HEK293 (cell line): ENCODE measurements around the gene GJD3.

ENCODE experiments used
- ATF2 ChIP-seq: fragments of 450-650 bp; formaldehyde crosslinking; IDR thresholded peaks from 2 replicates; pipeline ENCODE4 v1.5.1; 2016; ENCODE audit warnings: missing biosample characterization, missing genetic modification characterization, low read depth
- FEZF1 ChIP-seq: fragments of 450-650 bp; formaldehyde crosslinking; IDR thresholded peaks from 2 replicates; pipeline ENCODE4 v1.5.1; 2016; ENCODE audit warnings: missing biosample characterization, missing genetic modification characterization
- GLI2 ChIP-seq: fragments of 450-650 bp; formaldehyde crosslinking; IDR thresholded peaks from 2 replicates; pipeline ENCODE4; 2017; ENCODE audit warnings: missing biosample characterization, missing genetic modification characterization, low read depth, borderline replicate concordance
- HOXD13 ChIP-seq: sonication (generic); formaldehyde crosslinking; IDR thresholded peaks from 2 replicates; pipeline ENCODE4 v1.8.0; 2022; ENCODE audit warnings: missing genetic modification reagents, borderline replicate concordance
- KLF10 ChIP-seq: fragments of 450-650 bp; IDR thresholded peaks from 2 replicates; pipeline ENCODE4 v1.5.1; 2018; ENCODE audit warnings: missing biosample characterization, mild to moderate bottlenecking, missing genetic modification characterization
- KLF8 ChIP-seq: fragments of 450-650 bp; formaldehyde crosslinking; IDR thresholded peaks from 2 replicates; pipeline ENCODE4 v1.5.1; 2016; ENCODE audit warnings: missing biosample characterization, missing genetic modification characterization
- PRDM1 ChIP-seq: fragments of 450-650 bp; formaldehyde crosslinking; IDR thresholded peaks from 2 replicates; pipeline ENCODE4; 2016; ENCODE audit warnings: missing biosample characterization, missing genetic modification characterization
- RBAK ChIP-seq: fragments of 450-650 bp; formaldehyde crosslinking; IDR thresholded peaks from 2 replicates; pipeline ENCODE4 v1.5.1; 2016; ENCODE audit warnings: missing biosample characterization, missing genetic modification characterization
- SCRT1 ChIP-seq: fragments of 450-650 bp; formaldehyde crosslinking; IDR thresholded peaks from 2 replicates; pipeline ENCODE4 v1.5.1; 2016; ENCODE audit warnings: missing biosample characterization, missing genetic modification characterization, borderline replicate concordance
- ZFHX2 ChIP-seq: fragments of 450-650 bp; formaldehyde crosslinking; conservative IDR thresholded peaks from 2 replicates; pipeline ENCODE4 v1.5.1; 2016; ENCODE audit warnings: missing biosample characterization, missing genetic modification characterization
- ZFP41 ChIP-seq: fragments of 450-650 bp; formaldehyde crosslinking; IDR thresholded peaks from 2 replicates; pipeline ENCODE4 v1.5.1; 2016; ENCODE audit warnings: missing biosample characterization, missing genetic modification characterization, borderline replicate concordance
- ZNF133 ChIP-seq: fragments of 450-650 bp; formaldehyde crosslinking; IDR thresholded peaks from 2 replicates; pipeline ENCODE4 v1.5.1; 2016; ENCODE audit warnings: missing biosample characterization, missing genetic modification characterization
- ZNF157 ChIP-seq: fragments of 450-650 bp; formaldehyde crosslinking; IDR thresholded peaks from 2 replicates; pipeline ENCODE4 v1.5.1; 2016; ENCODE audit warnings: missing biosample characterization, missing genetic modification characterization
- ZNF16 ChIP-seq: fragments of 450-650 bp; formaldehyde crosslinking; IDR thresholded peaks from 2 replicates; pipeline ENCODE4 v1.5.1; 2016; ENCODE audit warnings: low read depth, missing biosample characterization, missing genetic modification characterization
- ZNF169 ChIP-seq: fragments of 450-650 bp; formaldehyde crosslinking; IDR thresholded peaks from 2 replicates; pipeline ENCODE4 v1.5.1; 2016; ENCODE audit warnings: missing biosample characterization, missing genetic modification characterization
- ZNF211 ChIP-seq: fragments of 450-650 bp; formaldehyde crosslinking; IDR thresholded peaks from 2 replicates; pipeline ENCODE4 v1.5.1; 2016; ENCODE audit warnings: low read depth, missing biosample characterization, missing genetic modification characterization
- ZNF223 ChIP-seq: fragments of 450-650 bp; formaldehyde crosslinking; IDR thresholded peaks from 2 replicates; pipeline ENCODE4 v1.5.1; 2016; ENCODE audit warnings: missing biosample characterization, missing genetic modification characterization
- ZNF23 ChIP-seq: fragments of 450-650 bp; formaldehyde crosslinking; IDR thresholded peaks from 2 replicates; pipeline ENCODE4 v1.5.1; 2016; ENCODE audit warnings: missing biosample characterization, missing genetic modification characterization, borderline replicate concordance
- ZNF239 ChIP-seq: fragments of 450-650 bp; formaldehyde crosslinking; IDR thresholded peaks from 2 replicates; pipeline ENCODE4 v1.5.1; 2016; ENCODE audit warnings: missing biosample characterization, missing genetic modification characterization
- ZNF341 ChIP-seq: fragments of 450-650 bp; formaldehyde crosslinking; IDR thresholded peaks from 2 replicates; pipeline ENCODE4; 2016; ENCODE audit warnings: low read depth, missing biosample characterization, missing genetic modification characterization
- ZNF350 ChIP-seq: fragments of 450-650 bp; formaldehyde crosslinking; IDR thresholded peaks from 2 replicates; pipeline ENCODE4 v1.5.0; 2017; ENCODE audit warnings: missing biosample characterization, mild to moderate bottlenecking, missing genetic modification characterization
- ZNF366 ChIP-seq: fragments of 450-650 bp; formaldehyde crosslinking; conservative IDR thresholded peaks from 2 replicates; pipeline ENCODE4 v1.5.1; 2016; ENCODE audit warnings: missing biosample characterization, missing genetic modification characterization
- ZNF530 ChIP-seq: fragments of 450-650 bp; formaldehyde crosslinking; IDR thresholded peaks from 2 replicates; pipeline ENCODE4 v1.5.1; 2016; ENCODE audit warnings: low read depth, missing biosample characterization, missing genetic modification characterization
- ZNF600 ChIP-seq: fragments of 450-650 bp; formaldehyde crosslinking; IDR thresholded peaks from 2 replicates; pipeline ENCODE4 v1.5.1; 2016; ENCODE audit warnings: missing biosample characterization, missing genetic modification characterization
- ZNF610 ChIP-seq: fragments of 450-650 bp; formaldehyde crosslinking; IDR thresholded peaks from 2 replicates; pipeline ENCODE4 v1.5.1; 2016; ENCODE audit warnings: missing biosample characterization, missing genetic modification characterization, borderline replicate concordance
- ZNF692 ChIP-seq: fragments of 450-650 bp; formaldehyde crosslinking; IDR thresholded peaks from 2 replicates; pipeline ENCODE4 v1.5.1; 2016; ENCODE audit warnings: missing biosample characterization, missing genetic modification characterization
- ZNF747 ChIP-seq: fragments of 450-650 bp; formaldehyde crosslinking; IDR thresholded peaks from 2 replicates; pipeline ENCODE4 v1.5.1; 2016; ENCODE audit warnings: missing biosample characterization, missing genetic modification characterization
- ZNF776 ChIP-seq: fragments of 450-650 bp; formaldehyde crosslinking; IDR thresholded peaks from 2 replicates; pipeline ENCODE4 v1.5.0; 2017; ENCODE audit warnings: missing biosample characterization, missing genetic modification characterization, borderline replicate concordance
- ZNF777 ChIP-seq: fragments of 450-650 bp; formaldehyde crosslinking; IDR thresholded peaks from 2 replicates; pipeline ENCODE4 v1.5.1; 2017; ENCODE audit warnings: missing biosample characterization, missing genetic modification characterization, borderline replicate concordance
- ZNF791 ChIP-seq: fragments of 450-650 bp; formaldehyde crosslinking; IDR thresholded peaks from 2 replicates; pipeline ENCODE4 v1.5.1; 2016; ENCODE audit warnings: missing biosample characterization, missing genetic modification characterization
- ZNF843 ChIP-seq: fragments of 450-650 bp; formaldehyde crosslinking; IDR thresholded peaks from 2 replicates; pipeline ENCODE4 v1.5.1; 2016; ENCODE audit warnings: missing biosample characterization, missing genetic modification characterization
- ZXDB ChIP-seq: fragments of 450-650 bp; formaldehyde crosslinking; IDR thresholded peaks from 2 replicates; pipeline ENCODE4 v1.5.1; 2016; ENCODE audit warnings: missing biosample characterization, missing genetic modification characterization
- TF ChIP-seq, protein P1 (sequence below): fragments of 450-650 bp; formaldehyde crosslinking; IDR thresholded peaks from 2 replicates; pipeline ENCODE4 v1.5.1; 2016; ENCODE audit warnings: missing biosample characterization, missing genetic modification characterization, low read depth
- TF ChIP-seq, protein P2 (sequence below): fragments of 450-650 bp; formaldehyde crosslinking; IDR thresholded peaks from 2 replicates; pipeline ENCODE4 v1.5.0; 2017; ENCODE audit warnings: missing biosample characterization, missing genetic modification characterization, borderline replicate concordance

GJD3 gene

DNA sequence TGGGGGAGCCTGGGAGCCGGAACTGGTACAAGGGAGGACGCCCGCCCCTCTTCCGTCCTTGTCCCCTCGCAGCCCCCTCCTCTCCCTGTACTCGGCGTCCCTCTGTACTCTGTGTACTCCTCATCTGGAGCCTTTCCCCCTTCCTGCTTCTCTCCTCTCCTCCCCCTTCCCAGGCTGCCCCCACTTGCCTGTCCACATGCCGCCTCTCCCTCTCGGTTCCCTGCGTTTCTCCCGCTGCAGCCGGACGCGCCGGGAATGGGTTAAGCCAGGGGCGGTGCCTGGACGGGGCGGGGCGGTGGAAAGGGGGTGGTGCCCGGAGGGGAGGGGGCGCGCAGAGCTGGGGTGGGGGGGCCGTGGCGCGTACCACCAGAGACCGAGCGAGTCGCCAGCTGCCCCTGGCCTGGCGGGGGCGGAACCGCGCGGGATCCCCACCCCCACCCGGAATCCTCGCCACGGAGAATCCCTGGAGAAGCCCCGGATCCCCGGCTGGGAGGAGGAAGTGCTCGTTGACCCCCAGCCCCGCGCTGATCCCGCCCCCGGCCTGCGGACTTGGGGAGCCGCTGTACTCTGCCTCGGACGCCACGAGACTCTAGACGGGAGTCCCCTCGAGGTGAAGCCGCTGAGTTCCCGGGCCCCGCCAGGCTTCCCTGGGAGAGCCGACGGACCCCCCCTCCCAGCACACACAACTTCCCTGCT lies 22.6 kb downstream of the GJD3 start (continued):
- TF ChIP-seq ZNF692, result no peak
- TF ChIP-seq ZNF350 (tag by site-specific recombination), result no peak
- no peak for TF ChIP-seq ZNF239 (tag by site-specific recombination)
- no peak; the same call in 1 of the 2 replicates for TF ChIP-seq ZNF366 (tag by site-specific recombination)
- TF ChIP-seq ZNF223 (tag by site-specific recombination), result no peak
- no peak for TF ChIP-seq ZNF843 (tag by site-specific recombination)
- peak; percentile 62 for TF ChIP-seq ZNF341
- no peak for TF ChIP-seq ZXDB (tag by site-specific recombination)
- TF ChIP-seq ZNF157 (tag by site-specific recombination), result no peak
- TF ChIP-seq KLF8, result peak; percentile 89; the same call in 1 of the 2 replicates
- no peak for TF ChIP-seq GLI2 (tag by site-specific recombination)
- no peak for TF ChIP-seq ZNF600
- no peak for TF ChIP-seq ZFP41 (tag by site-specific recombination)
- no peak for TF ChIP-seq ZNF530 (tag by site-specific recombination)
- TF ChIP-seq ZNF133 (tag by site-specific recombination), result no peak
- no peak for TF ChIP-seq ZNF211 (tag by site-specific recombination)
- TF ChIP-seq ZNF747 (tag by site-specific recombination), result no peak
- no peak for TF ChIP-seq FEZF1 (tag by site-specific recombination)
- no peak for TF ChIP-seq PRDM1 (tag by site-specific recombination)
- TF ChIP-seq ZNF169, result no peak
- no peak for TF ChIP-seq ZNF791
- TF ChIP-seq ZNF776 (tag by site-specific recombination), result no peak
- TF ChIP-seq ZNF610, result no peak
- TF ChIP-seq ZFHX2, result no peak
- TF ChIP-seq, protein P1, sequence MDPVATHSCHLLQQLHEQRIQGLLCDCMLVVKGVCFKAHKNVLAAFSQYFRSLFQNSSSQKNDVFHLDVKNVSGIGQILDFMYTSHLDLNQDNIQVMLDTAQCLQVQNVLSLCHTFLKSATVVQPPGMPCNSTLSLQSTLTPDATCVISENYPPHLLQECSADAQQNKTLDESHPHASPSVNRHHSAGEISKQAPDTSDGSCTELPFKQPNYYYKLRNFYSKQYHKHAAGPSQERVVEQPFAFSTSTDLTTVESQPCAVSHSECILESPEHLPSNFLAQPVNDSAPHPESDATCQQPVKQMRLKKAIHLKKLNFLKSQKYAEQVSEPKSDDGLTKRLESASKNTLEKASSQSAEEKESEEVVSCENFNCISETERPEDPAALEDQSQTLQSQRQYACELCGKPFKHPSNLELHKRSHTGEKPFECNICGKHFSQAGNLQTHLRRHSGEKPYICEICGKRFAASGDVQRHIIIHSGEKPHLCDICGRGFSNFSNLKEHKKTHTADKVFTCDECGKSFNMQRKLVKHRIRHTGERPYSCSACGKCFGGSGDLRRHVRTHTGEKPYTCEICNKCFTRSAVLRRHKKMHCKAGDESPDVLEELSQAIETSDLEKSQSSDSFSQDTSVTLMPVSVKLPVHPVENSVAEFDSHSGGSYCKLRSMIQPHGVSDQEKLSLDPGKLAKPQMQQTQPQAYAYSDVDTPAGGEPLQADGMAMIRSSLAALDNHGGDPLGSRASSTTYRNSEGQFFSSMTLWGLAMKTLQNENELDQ (tag by site-specific recombination), result no peak
- no peak for TF ChIP-seq ZNF16 (tag by site-specific recombination)
- TF ChIP-seq, protein P2, sequence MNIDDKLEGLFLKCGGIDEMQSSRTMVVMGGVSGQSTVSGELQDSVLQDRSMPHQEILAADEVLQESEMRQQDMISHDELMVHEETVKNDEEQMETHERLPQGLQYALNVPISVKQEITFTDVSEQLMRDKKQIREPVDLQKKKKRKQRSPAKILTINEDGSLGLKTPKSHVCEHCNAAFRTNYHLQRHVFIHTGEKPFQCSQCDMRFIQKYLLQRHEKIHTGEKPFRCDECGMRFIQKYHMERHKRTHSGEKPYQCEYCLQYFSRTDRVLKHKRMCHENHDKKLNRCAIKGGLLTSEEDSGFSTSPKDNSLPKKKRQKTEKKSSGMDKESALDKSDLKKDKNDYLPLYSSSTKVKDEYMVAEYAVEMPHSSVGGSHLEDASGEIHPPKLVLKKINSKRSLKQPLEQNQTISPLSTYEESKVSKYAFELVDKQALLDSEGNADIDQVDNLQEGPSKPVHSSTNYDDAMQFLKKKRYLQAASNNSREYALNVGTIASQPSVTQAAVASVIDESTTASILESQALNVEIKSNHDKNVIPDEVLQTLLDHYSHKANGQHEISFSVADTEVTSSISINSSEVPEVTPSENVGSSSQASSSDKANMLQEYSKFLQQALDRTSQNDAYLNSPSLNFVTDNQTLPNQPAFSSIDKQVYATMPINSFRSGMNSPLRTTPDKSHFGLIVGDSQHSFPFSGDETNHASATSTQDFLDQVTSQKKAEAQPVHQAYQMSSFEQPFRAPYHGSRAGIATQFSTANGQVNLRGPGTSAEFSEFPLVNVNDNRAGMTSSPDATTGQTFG (tag by site-specific recombination), result no peak
- no peak for TF ChIP-seq KLF10
- no peak for TF ChIP-seq ZNF23 (tag by site-specific recombination)
- TF ChIP-seq SCRT1 (tag by site-specific recombination), result no peak
- TF ChIP-seq RBAK, result no peak
- no peak for TF ChIP-seq HOXD13
- TF ChIP-seq ATF2 (tag by site-specific recombination), result no peak
- no peak for TF ChIP-seq ZNF777
